TTC549 (cell line): ENCODE results near the gene MSMB.

Experiments used
- FAIRE-seq: peaks from 2 replicates; lab custom pipeline; 2012; peaks lifted over from hg19 to GRCh38; lab: Jason Lieb, UNC

MSMB gene

GRCh38 chr10:46033602-46034011 lies 12.5 kb downstream of the MSMB start:
- FAIRE-seq, result no peak

GRCh38 chr10:46031648-46032532 lies 14.2 kb downstream of the MSMB start:
- FAIRE-seq, result no peak

- no peak for FAIRE-seq
These were observed 15.8 kb downstream of the MSMB start, which contains the start of gene NCOA4 for GRCh38 chr10:46030091-46030937. Gene NCOA4, minus strand, starts transcription at chr10:46030623. Its CDS starts 13,943 bp downstream, at chr10:46016680.

- FAIRE-seq, result no peak
These were observed 16.5 kb downstream of the MSMB start for GRCh38 chr10:46029461-46030030.

- no peak for FAIRE-seq
These were observed 17.2 kb downstream of the MSMB start for GRCh38 chr10:46028584-46029460.

GRCh38 chr10:46026106-46026505 lies 20.0 kb downstream of the MSMB start:
- FAIRE-seq, result no peak

- FAIRE-seq, result no peak
These were observed 20.7 kb downstream of the MSMB start for GRCh38 chr10:46025406-46025805.

GRCh38 chr10:46024948-46025347 lies 21.1 kb downstream of the MSMB start:
- FAIRE-seq, result no peak

GRCh38 chr10:46022978-46023702 lies 22.9 kb downstream of the MSMB start:
- no peak for FAIRE-seq

GRCh38 chr10:46020344-46020657 lies 25.8 kb downstream of the MSMB start:
- no peak for FAIRE-seq

GRCh38 chr10:46019569-46020343 lies 26.3 kb downstream of the MSMB start:
- FAIRE-seq, result no peak

- FAIRE-seq, result no peak
These were observed 26.9 kb downstream of the MSMB start for GRCh38 chr10:46019177-46019528.

GRCh38 chr10:46018453-46019176 lies 27.5 kb downstream of the MSMB start:
- no peak for FAIRE-seq

- FAIRE-seq, result no peak
These were observed 28.3 kb downstream of the MSMB start for GRCh38 chr10:46017733-46018132.

GRCh38 chr10:46016811-46017210 lies 29.3 kb downstream of the MSMB start:
- no peak for FAIRE-seq

GRCh38 chr10:46016190-46016589 lies 29.9 kb downstream of the MSMB start:
- no peak for FAIRE-seq

- FAIRE-seq, result no peak
These were observed 31.2 kb downstream of the MSMB start for GRCh38 chr10:46014683-46015405.

- FAIRE-seq, result no peak
These were observed 31.9 kb downstream of the MSMB start for GRCh38 chr10:46014206-46014605.

- FAIRE-seq, result no peak
These were observed 33.3 kb downstream of the MSMB start for GRCh38 chr10:46012746-46013145.
